RCC 7860 (cell line): Measurements from ENCODE around the gene SLC41A1.

Experiments used
- DNase-seq: peaks from one replicate; pipeline ENCODE4 v3.0.0-alpha.2; 2015; ENCODE audit warnings: low spot score
- FAIRE-seq: peaks from 2 replicates; lab custom pipeline; 2012; peaks lifted over from hg19 to GRCh38; lab: Jason Lieb, UNC

Gene SLC41A1

DNA sequence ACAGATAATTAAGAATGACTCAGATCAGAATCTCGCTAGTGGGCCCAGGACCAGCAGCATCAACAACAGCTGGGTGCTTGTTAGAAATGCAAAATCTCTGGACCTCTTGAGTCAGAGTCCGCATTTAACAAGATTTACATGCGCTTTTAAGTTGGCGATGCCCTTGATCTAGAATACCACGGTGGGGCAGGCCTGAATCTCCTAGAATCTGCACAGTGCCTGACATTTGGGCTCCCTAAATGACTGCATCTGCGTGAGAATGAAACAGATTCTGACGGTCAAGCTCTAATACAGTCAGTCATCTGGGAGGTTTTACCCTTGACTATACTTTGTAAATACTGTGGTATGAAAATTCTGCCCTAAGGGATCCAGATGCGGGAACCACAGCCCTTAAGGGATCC, 20.5 kb downstream of the SLC41A1 start:
- no peak for FAIRE-seq
- no peak for DNase-seq

DNA sequence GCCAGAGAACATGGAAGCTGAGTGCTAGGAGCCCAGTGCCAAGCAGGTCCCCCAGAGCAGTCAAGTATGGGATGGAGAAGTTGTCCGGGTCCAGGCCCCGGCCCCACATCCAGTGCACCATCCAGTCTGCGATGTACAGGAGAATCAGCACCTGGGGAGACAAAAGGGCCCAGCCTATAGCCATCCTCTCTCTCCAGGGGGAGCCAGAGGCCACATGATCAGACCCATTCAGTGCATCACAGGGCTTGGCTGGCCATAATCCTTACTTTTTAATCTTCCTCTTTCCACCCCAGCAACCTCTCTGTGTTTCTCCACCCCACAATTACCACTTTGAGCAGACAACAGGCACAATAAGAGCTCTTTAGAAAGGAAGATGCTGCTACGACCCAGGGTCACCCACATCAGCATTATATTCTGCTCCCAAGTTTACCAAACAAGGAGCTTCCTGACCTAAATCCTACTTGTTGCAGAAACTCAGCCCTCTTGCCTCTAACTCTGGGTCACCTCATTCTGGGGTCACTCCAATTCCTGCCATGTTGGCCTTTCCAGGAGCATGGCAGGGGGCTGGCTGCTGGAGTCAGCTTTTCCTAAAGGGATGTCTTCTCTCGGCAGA, 21.3 kb downstream of the SLC41A1 start:
- FAIRE-seq (no peak), DNase-seq (peak; percentile 21)

DNA sequence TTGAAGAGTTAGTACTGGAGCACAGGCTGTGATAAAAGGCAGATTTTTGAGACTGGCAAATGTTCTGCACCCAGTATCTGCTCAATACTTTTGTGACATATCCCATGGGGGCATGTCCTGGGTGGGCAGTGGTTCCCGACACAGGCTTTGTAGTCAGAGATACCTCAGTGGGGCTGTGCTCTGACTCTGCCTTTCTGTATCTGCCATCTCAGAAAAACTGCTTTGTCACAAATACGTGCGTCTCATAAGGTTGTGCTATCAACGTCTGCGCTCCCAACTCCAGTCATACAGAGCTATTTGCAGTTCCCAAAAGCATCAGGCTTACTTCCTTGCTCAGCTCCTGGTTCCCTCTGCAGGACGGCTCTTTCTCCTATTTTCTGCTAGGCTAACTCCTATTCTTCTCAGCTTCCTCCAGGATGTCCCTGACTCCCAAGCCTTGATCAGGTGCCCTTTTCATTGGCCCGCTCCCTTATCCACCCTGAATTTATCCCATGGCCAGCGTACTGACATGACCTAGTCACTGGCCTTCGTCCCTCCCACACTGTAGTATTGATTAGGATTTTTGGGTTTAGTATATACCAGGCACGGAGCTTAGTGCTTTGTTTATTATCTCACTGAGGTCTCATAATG, 25.6 kb downstream of the SLC41A1 start:
- no peak for FAIRE-seq
- no peak for DNase-seq

DNA sequence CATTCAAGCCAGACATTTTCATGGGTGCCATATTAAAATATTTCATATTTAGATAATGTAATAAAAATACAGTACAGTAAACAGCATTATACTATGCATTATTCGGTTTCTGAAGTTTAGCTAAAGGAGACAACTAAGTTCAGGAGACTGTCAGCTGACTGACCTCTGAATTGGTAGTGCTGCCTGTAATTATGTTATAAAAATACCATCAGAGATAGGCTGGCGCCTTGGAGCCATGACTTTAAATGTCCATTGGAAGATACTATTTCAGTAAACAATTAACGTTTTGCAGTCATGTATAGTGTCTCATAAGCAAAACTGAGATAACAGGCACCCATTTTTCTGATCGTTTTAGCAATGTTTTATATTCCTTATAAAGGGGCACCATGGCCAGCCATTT, 26.4 kb downstream of the SLC41A1 start:
- FAIRE-seq (no peak), DNase-seq (no peak)

DNA sequence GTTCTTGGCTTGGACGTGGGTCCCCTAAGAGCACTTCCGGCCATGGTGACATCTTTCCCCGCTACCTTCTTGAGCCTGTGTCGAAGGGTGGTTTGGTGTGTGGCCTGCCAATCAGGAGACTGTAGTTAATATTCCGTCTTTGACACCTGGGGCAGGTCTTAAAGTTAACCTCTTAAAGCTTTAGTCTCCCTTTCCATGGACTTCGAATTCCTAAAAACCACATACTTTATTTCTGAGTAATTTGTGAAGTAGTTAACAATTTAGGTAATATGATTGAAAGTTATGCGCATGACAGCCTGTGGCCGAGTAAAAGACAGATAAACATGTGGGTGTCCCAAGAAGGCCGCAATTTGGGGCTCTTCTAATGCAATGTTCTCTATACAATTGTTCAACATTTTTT, 27.6 kb downstream of the SLC41A1 start:
- FAIRE-seq (no peak), DNase-seq (no peak)

DNA sequence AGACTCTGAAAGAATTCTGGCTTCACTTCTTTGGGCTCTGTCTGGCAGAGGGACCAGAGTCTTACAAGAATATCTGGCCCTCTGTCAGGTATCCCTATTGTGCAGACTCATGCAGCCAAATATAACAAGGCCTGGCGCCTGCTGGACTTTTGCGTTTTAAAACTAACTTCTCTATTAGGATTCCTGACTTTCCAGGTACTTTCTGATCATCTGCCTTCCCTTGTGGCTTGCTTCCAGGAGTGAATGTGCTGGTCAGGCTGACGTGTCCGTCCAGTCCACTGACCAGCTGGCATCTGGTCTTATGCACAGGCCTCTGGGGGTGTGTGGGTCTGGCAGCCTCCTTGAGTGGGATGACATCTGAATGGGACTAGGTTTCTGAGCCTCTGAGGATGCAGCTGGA, 29.1 kb downstream of the SLC41A1 start:
- DNase-seq (peak; percentile 73), FAIRE-seq (peak; percentile 87)

DNA sequence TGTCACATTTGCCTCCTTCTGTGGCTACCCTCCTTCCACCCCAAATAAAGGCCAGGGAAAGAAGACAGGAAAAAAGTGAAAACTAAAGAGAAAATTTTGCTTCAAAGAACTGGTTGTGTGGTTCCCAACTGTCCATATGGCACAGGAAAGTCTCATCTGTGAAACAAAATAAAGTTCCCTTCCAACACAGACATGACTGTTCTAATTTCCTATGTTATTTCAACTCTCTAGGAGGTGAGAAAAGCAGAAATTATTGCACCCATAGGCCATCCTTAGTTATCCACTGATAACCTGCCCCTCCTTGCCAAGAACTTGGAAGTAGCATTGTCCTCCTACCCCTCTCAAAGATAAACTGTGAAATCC, 29.6 kb downstream of the SLC41A1 start:
- no peak for FAIRE-seq
- DNase-seq, result no peak

DNA sequence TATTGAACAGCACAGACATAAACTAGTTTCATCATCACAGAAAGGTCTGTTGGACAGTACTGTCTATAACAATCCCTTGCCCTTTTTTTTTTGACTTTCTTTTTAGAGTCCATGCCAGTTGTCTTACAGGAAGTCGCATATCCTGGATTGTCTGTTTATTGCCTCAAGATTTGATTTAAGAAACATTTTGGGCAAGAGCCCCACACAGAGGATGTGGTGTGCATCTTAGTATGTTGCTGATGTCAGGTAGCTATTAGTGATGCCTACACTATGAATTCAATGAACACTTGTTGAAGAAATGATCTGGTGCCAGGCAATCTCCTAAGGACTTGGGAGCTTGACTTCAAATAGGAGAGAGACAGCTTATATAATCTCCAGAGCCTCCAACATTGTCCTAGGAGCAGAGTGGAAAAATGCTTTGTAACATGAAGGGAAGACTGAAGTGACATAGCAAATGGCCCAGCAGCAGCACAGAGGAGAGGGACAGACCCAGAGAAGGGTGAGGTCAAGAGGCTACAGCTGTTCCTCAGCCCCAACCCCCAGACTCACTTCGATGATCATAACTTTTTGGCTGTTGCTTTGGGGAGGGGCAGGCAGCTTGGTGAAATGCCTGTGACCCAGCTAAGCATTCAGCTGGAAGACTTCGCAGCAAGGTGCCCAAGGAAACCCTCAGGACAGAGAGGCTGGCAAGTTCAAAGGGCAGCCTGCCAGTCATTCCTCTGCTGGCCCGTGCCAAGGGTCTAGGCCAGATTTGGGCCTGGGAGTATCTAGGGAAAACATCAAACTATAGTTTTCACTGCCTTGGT, 30.2 kb downstream of the SLC41A1 start:
- FAIRE-seq, result no peak
- DNase-seq, result no peak

DNA sequence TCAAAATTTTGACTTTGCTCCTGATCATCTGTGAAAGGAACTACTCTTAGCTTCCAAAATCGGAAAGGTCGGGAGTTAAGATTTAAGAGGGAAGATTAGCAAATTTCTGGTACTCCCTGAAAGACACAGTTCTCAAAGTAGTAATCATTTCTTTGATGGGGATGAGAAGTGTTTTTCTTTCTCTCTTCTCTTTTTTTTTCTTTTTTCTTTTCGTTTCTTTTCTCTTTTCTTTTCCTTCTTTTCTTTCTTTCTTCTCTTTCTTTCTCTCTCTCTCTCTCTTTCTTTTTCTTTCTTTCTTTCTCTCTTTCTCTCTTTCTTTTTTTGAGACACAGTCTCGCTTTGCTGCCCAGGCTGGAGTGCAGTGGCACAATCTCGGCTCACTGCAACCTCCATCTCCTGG, 32.7 kb downstream of the SLC41A1 start:
- FAIRE-seq (no peak), DNase-seq (no peak)

DNA sequence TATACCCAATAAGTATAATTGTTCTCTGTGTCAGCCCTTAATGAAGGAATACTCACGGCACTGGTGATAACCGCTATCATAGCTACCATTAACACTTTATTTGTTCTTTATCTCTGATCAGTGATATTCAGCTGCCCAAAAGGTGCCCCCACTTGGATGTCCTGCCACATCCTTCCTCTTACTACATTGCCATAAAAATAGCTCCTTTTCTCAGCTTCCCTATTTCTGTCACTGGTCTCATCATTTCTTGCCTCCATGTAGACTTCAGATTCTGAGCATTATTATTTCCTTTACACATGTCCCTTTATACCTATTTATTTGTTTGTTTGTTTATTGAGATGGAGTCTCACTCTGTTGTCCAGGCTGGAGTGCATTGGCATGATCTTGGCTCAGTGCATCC, 35.0 kb downstream of the SLC41A1 start:
- DNase-seq, result no peak
- FAIRE-seq, result no peak

DNA sequence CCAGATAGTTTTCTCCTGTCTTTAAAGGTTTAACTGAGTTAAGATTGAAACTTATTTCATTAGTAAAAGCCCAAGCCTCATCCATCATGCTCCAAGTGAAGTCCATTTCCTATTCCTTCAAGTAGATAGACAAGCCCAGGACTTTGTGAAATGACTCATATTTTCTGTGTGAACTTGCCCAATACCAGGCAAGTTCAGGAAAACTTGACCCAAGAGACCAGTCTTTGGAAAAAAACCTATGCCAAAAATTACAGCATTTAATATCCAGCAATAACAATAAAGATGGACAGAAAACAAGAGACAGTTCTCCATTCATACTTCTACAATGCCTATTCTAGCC, 37.3 kb downstream of the SLC41A1 start:
- DNase-seq (peak; percentile 16), FAIRE-seq (no peak)

DNA sequence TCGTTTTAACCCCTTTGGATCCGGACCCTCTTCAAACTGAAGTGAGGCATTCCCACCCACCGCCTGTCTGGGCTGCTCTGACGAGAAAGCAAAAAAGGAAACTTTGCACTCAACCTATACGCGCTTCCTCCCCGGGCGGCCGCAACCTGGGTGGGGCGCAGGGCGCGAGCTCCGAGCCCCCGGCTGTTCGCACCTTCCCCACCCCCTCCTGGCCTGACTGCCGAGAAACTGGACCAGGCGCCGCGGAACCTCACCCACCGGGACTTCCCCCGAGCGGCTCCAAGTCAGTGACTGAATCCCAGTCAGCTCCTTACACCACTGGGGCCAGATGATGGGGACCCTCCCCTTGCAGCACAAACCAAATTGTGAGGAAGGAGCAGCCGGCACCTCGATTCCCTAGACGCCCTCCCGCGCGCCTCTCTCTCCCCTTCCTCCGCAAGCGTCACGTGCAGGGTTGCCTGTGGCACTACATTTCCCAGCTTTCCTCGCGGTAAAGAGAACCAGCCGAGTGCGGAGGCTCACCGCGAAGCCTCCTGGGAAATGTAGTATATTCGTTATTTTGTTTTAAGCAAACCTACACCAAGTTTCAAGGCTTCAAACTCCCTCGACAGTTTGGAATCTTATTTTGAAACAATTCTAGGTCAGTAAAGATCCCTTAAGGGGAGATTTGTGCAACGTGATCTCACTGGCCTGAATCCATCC, 37.8 kb downstream of the SLC41A1 start, which contains the start of gene RAB29:
RAB29 (minus strand) TSS at position 468 of the 702 bp plus-strand sequence. CDS start 526 bp downstream, outside the sequence.
- FAIRE-seq, result peak; percentile 38
- DNase-seq, result peak; percentile 47

DNA sequence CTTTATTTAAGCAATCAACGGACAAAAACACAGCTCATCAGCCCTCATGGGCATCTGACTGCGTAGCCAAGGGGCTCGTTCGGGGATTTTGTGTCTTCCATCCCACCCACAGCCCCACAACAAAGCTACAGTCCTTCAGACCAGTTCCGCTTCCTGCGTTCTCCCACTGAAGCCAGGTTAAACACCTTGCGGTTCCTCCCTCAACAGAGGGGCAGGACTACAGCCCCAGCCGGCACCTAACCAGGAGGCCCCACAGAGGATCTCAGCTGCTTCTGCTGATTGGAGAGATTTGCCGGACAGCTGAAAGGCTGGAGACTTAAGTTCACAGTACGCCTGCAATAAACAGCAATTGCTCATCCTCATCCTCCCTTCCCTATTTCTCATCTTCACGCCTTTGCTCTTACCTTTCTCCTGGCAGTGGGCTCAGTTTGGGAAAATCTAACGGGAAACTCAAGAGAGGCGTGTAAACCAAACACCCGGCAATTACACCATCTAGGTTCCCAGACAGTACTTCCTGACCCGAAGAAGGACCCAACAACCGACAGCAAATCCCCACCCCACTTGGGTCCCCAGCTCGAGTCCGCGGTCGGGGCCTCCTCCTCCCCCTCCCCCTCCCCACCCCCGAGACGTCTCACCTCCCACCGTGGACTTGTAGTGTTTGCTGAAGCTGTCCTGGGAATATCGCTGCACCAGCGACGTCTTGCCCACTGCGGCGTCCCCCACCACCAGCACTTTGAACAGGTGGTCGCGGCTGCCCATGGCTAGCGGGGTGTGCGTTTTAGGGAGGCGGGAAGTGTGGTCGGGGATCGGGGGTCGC, 38.6 kb downstream of the SLC41A1 start:
- DNase-seq (no peak), FAIRE-seq (no peak)

DNA sequence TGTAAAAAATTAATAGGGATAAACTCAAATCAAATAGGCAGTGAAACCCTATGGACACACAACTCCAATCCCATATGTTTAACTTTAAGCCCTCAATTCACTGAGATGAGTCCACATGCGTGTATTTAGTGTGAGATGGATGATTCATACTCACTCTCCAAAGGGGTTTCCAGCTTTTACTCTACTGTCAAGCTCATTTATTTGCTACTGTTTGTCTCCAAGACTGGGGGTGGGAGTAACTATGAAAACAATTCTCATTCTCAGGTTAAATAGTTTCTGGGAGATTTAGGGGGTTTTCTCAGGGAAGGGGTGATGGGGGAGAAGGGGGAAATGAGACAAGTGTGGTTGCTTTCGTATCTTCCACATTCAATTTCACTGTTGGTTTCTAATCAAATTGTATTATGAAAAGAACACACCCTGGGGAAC, 40.4 kb downstream of the SLC41A1 start:
- no peak for FAIRE-seq
- no peak for DNase-seq

DNA sequence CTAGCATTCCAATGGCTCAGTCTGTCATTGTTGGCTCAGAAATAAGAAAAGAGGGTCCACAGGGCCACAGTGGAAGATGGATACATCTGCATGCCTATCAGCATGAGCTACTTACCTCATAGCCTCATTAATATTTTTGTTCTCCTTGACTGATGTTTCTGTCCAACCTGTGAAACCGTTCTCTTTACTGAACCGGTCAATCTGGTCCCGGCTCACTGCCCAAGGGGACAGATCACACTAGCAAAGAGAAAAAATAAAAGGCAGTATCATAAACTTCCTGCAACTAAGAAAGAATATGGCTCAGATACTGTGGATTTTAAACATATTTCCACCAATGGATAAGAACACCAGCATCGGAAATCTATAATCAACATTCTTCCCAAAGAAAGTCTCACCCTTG, 42.4 kb downstream of the SLC41A1 start:
- no peak for DNase-seq
- FAIRE-seq, result no peak

DNA sequence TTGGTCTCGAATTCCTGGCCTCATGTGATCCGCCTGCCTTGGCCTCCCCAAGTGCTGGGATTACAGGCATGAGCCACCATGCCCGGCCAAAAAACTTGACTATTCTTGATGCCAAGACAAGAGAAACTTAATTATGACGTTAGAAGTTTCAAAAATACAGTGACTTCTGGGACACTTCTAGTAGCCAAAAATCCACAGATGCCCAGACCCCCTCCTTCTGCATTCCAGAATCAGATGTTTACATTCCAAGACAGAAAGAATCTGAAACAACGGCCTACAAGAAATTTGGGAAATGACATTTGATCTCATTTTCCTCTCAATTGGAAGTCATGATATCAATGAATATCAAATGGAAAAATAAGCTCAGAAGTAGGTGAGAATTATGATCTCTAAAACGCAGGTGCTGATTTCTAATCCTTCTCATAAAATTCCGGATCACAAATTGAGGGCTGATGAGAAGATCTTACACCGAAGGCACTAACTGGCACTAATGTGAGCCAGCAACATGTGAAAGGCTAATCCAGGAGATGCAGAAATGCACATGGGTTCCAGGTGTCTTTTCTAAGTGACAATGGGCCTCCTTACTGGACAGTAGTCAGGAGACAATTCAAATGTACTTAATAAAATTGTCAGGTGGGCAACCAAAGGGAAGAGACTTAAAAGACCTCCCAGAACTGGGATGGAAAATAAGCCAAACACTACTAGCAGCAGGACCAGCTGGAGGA, 43.2 kb downstream of the SLC41A1 start:
- no peak for DNase-seq
- FAIRE-seq, result no peak

DNA sequence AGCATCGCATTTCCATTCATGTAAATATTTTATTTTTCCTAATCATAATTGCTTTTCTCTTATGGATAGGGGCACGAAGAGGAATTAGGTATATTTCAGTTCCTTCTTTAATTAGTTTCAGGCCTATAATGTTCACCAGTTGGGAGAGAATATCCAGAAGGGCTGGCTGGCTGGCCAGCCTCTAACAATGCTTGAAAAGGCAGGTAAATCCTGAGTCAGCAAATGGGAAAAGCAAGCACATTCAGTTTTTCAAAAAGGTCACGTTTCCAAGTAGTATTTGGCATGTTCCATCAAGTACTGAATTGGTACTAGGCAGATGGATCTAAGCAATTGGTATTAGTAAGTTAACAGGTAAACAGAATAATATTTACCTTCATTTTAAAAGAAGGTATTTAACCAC, 45.8 kb downstream of the SLC41A1 start:
- FAIRE-seq, result no peak

DNA sequence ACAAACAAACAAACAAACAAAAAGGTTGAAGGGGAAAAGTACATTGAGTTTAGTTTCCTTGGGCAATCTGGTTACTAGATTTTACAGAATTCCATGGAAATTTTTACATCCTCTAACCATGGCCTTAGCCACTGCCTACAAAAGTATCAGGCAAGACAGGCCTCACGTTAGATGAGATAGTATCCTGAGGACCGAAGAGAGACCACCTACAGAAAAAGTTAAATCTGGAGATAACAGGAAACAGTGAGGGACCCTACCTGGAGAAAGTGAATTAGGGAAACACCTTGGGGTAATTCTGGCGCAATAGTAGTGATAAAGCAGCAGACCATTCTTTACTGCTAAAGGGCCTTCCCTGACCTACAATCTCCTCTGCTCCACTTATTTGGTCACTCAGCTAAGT, 46.4 kb downstream of the SLC41A1 start:
- DNase-seq (no peak), FAIRE-seq (no peak)

More for the DNA sequence above, 45.8 kb downstream of the SLC41A1 start:
- no peak for DNase-seq

DNA sequence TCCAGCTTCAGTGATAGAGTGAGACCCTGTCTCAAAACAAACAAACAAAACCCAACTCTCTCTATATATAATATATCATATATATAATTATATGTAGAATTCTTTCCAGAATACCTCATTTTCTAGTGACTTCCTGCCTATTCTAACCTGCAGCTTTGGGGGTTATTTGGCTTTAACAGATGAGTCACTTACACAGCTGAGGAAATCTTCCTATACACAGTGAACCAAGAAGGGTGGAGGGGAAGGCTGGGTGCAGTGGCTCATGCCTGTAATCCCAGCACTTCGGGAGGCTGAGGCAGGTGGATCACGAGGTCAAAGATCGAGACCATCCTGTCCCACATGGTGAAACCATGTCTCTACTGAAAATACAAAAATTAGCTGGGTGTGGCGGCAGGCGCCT, 47.0 kb downstream of the SLC41A1 start:
- FAIRE-seq (peak; percentile 74), DNase-seq (peak; percentile 55)

DNA sequence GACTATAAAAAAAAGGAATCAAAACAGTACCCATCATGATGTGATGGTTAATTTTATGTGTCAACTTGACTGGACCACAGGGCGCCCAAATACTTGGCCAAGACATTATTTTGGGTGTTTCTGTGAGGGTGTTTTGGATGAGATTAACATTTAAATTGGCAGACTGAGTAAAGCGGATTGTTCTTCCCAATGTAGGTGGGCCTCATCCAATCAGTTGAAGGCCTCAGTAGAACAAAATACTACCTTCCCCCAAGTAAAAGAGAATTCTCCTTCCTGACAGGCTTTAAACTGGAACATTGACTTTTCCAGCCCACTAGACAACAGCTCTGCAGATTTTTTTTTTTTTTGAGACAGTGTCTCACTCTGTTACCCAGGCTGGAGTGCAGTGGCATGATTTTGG, 48.4 kb downstream of the SLC41A1 start:
- FAIRE-seq (no peak), DNase-seq (no peak)
